Neural cell (in vitro differentiated cells): ENCODE measurements around the gene CDC42BPB.

Experiments
- CTCF ChIP-seq: fragments of 450-650 bp; IDR thresholded peaks from 2 replicates; pipeline ENCODE4 v1.5.1; 2014; ENCODE audit warnings: antibody characterized with exemption, mild to moderate bottlenecking, moderate library complexity; ENCODE audit not compliant: poor library complexity, severe bottlenecking
- EP300 ChIP-seq: fragments of 450-650 bp; conservative IDR thresholded peaks from 2 replicates; pipeline ENCODE4 v1.6.1; 2014; ENCODE audit warnings: antibody characterized with exemption, mild to moderate bottlenecking, moderate library complexity; ENCODE audit not compliant: poor library complexity, severe bottlenecking
- EZH2 ChIP-seq: fragments of 200-600, 300-800 bp; shearing (Covaris generic), sonication (generic); IDR thresholded peaks from 2 replicates; pipeline ENCODE4 v1.6.1; 2014; ENCODE audit warnings: antibody characterized with exemption, low read length, borderline replicate concordance, mild to moderate bottlenecking; ENCODE audit not compliant: insufficient read depth, poor library complexity, severe bottlenecking
- MXI1 ChIP-seq: fragments of 450-650 bp; conservative IDR thresholded peaks from 2 replicates; pipeline ENCODE4 v1.6.1; 2014; ENCODE audit warnings: antibody characterized with exemption, mild to moderate bottlenecking; ENCODE audit not compliant: poor library complexity, severe bottlenecking
- POLR2AphosphoS5 ChIP-seq: IDR thresholded peaks from 2 replicates; pipeline ENCODE4 v1.6.1; 2012
- RAD21 ChIP-seq: fragments of 450-650 bp; conservative IDR thresholded peaks from 2 replicates; pipeline ENCODE4 v1.6.1; 2014; ENCODE audit warnings: antibody characterized with exemption, mild to moderate bottlenecking, moderate library complexity
- SMC3 ChIP-seq: fragments of 450-650 bp; conservative IDR thresholded peaks from 2 replicates; pipeline ENCODE4 v1.6.1; 2014; ENCODE audit warnings: antibody characterized with exemption, mild to moderate bottlenecking, moderate library complexity; ENCODE audit not compliant: poor library complexity
- TAF1 ChIP-seq: IDR thresholded peaks from 2 replicates; pipeline ENCODE4 v1.6.1; 2012; ENCODE audit warnings: low read depth
- TF ChIP-seq, protein P1 (sequence below): IDR thresholded peaks from 2 replicates; pipeline ENCODE4 v1.6.1; 2012; ENCODE audit warnings: borderline replicate concordance

DNA sequence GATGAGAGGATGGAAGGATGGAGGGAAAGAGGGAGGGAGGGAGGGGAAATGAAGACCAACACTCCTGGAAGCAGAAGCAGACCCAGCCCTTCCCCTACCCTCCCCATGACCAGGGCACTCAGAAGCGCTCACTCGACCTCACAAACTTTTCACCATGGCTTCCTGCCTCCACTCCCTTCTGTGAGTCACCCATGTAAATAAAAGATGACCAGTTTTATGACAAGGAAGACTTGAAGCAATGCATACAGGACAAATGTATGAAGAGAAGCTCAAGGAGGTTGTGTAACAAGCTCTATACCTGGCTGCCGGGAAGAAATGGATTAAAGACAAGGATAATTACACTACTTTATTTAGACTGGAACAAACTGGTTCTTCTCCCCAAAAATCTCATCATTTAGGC lies 63.8 kb downstream of the CDC42BPB start:
- no peak for TF ChIP-seq EZH2
- no peak for TF ChIP-seq CTCF
- TF ChIP-seq TAF1 = no peak
- no peak for TF ChIP-seq SMC3
- no peak for TF ChIP-seq POLR2AphosphoS5
- TF ChIP-seq RAD21 = no peak
- TF ChIP-seq EP300 = no peak
- TF ChIP-seq, protein P1, sequence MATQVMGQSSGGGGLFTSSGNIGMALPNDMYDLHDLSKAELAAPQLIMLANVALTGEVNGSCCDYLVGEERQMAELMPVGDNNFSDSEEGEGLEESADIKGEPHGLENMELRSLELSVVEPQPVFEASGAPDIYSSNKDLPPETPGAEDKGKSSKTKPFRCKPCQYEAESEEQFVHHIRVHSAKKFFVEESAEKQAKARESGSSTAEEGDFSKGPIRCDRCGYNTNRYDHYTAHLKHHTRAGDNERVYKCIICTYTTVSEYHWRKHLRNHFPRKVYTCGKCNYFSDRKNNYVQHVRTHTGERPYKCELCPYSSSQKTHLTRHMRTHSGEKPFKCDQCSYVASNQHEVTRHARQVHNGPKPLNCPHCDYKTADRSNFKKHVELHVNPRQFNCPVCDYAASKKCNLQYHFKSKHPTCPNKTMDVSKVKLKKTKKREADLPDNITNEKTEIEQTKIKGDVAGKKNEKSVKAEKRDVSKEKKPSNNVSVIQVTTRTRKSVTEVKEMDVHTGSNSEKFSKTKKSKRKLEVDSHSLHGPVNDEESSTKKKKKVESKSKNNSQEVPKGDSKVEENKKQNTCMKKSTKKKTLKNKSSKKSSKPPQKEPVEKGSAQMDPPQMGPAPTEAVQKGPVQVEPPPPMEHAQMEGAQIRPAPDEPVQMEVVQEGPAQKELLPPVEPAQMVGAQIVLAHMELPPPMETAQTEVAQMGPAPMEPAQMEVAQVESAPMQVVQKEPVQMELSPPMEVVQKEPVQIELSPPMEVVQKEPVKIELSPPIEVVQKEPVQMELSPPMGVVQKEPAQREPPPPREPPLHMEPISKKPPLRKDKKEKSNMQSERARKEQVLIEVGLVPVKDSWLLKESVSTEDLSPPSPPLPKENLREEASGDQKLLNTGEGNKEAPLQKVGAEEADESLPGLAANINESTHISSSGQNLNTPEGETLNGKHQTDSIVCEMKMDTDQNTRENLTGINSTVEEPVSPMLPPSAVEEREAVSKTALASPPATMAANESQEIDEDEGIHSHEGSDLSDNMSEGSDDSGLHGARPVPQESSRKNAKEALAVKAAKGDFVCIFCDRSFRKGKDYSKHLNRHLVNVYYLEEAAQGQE = no peak
- TF ChIP-seq MXI1 = no peak
